ENCODE measurements around the gene ERCC2. TPM values are rescaled to one million over a fixed set of nuclear protein-coding genes. Genes with fewer than 3 reads are reported as not detected.
A peak's percentile ranks its signal among the peaks of the same experiment; 100 is the strongest.

ERCC2 gene
- total RNA-seq, 1 experiment from 2014 or later, result 58.9 TPM

- ChIA-PET CTCF (no interaction called here), RAD21 (ENCODE audit: low non-redundant PET in 1 of 2, low total read pairs in 2 of 2, uncharacterized antibody in 2 of 2, unreplicated experiment in 2 of 2) (no interaction called here), POLR2A (no interaction called here)
- H2AFZ ChIP-seq (ENCODE audit: low read depth, low read length, poor library complexity, severe bottlenecking), result no peak overlapping the region
- peaks cover 23 to 29% of the 10 kb centered on the region in 2 experiments for H3K4me1 ChIP-seq (ENCODE audit: control insufficient read depth in 1 of 2, insufficient read depth in 2 of 2, low read length in 2 of 2)
- intact Hi-C loops (cut with micrococcal nuclease), result no loop called here
- no peaks in the 10 kb centered on the region for H3K9me2 ChIP-seq (ENCODE audit: insufficient read depth)
- no peaks in the 10 kb centered on the region for H3K79me2 ChIP-seq (ENCODE audit: insufficient read depth, low read length)
- H3K9me3 ChIP-seq (ENCODE audit: control insufficient read depth in 1 of 2, insufficient read depth in 1 of 2, low read depth in 1 of 2, low read length in 2 of 2), result no peaks in the 10 kb centered on the region
- H3K27me3 ChIP-seq (ENCODE audit: insufficient read depth, low read length), result no peaks in the 10 kb centered on the region
- BruUV-seq (replicated peaks), result no TSS peak
- ATAC-seq (no peak), DNase-seq (ENCODE audit: low read depth, low spot score) (no peak)
- peak overlapping the region; percentile 59; the same call in 1 of the 2 replicates for H3K4me2 ChIP-seq (ENCODE audit: low read length)
- TF ChIP-seq CBX3 (IDR thresholded peaks at IDR 0.05; ENCODE audit: low read depth), result no peak
- no peak for TF ChIP-seq EZH2 (IDR thresholded peaks at IDR 0.05)
- no peak for TF ChIP-seq CTCF (IDR thresholded peaks at IDR 0.05 in 2 of 3, conservative IDR thresholded peaks at IDR 0.05 in 1 of 3; ENCODE audit: borderline replicate concordance in 1 of 3, insufficient read depth in 1 of 3, low read depth in 2 of 3, low read length in 2 of 3)
- TF ChIP-seq EZH2phosphoT487 (IDR thresholded peaks at IDR 0.05; ENCODE audit: borderline replicate concordance), result no peak
- no peak for TF ChIP-seq ZBTB33 (IDR thresholded peaks at IDR 0.05; ENCODE audit: extremely low read depth, insufficient replicate concordance, low read length)
- no peak for TF ChIP-seq ZFX (IDR thresholded peaks at IDR 0.05)
- no peak for TF ChIP-seq FOSL1 (IDR thresholded peaks at IDR 0.05; ENCODE audit: low read depth)
- no peak for TF ChIP-seq POLR2A (IDR thresholded peaks at IDR 0.05; ENCODE audit: borderline replicate concordance, extremely low read depth, insufficient read depth, insufficient read length)
- TF ChIP-seq ZNF274 (IDR thresholded peaks at IDR 0.05; ENCODE audit: low read depth, low read length), result no peak
- no peak for TF ChIP-seq YY1 (IDR thresholded peaks at IDR 0.05; ENCODE audit: extremely low read depth, insufficient replicate concordance, low read depth, low read length)
- no peak for TF ChIP-seq CEBPB (IDR thresholded peaks at IDR 0.05; ENCODE audit: low read depth)
- no peak for TF ChIP-seq ELF1 (IDR thresholded peaks at IDR 0.05; ENCODE audit: borderline replicate concordance, low read depth)
- TF ChIP-seq TCF7L2 (IDR thresholded peaks at IDR 0.05; ENCODE audit: borderline replicate concordance, extremely low read depth, insufficient read depth, insufficient read length), result no peak
- TF ChIP-seq SRF (IDR thresholded peaks at IDR 0.05; ENCODE audit: low read depth), result no peak
- H3K9ac ChIP-seq (ENCODE audit: low read length), result no peak overlapping the region
- no peaks in the 10 kb centered on the region for H3K36me3 ChIP-seq (ENCODE audit: control insufficient read depth in 1 of 2, insufficient read depth in 2 of 2, low read length in 2 of 2)
- H3K27ac ChIP-seq (ENCODE audit: low read depth, low read length), result no peak overlapping the region; the same call in 1 of the 2 replicates
- H3K4me3 ChIP-seq (replicated peaks in 1 of 2; ENCODE audit: low read depth in 1 of 2, low read length in 2 of 2), result no peak overlapping the region
- H4K20me1 ChIP-seq (ENCODE audit: insufficient read depth), result no peaks in the 10 kb centered on the region
Measured at GRCh38 chr19:45321848-45322247, 48.5 kb downstream of the ERCC2 start.
